SU-DHL-6 (cell line): Measurements from ENCODE around the gene TTN.

Experiments
- EZH2phosphoT487 ChIP-seq: fragments of 200-600 bp; sonication (generic), shearing (Covaris generic); conservative IDR thresholded peaks from 2 replicates; pipeline ENCODE4 v1.6.1; 2018; ENCODE audit warnings: mild to moderate bottlenecking, antibody characterized with exemption, low read length, moderate library complexity, mixed read lengths
- TF ChIP-seq, protein P1 (sequence below): fragments of 200-600 bp; sonication (generic); IDR thresholded peaks from one replicate; pipeline ENCODE4 v1.5.1; 2017; ENCODE audit warnings: antibody characterized with exemption, mild to moderate bottlenecking, low read length, moderate library complexity; ENCODE audit not compliant: insufficient read depth, poor library complexity, severe bottlenecking

DNA sequence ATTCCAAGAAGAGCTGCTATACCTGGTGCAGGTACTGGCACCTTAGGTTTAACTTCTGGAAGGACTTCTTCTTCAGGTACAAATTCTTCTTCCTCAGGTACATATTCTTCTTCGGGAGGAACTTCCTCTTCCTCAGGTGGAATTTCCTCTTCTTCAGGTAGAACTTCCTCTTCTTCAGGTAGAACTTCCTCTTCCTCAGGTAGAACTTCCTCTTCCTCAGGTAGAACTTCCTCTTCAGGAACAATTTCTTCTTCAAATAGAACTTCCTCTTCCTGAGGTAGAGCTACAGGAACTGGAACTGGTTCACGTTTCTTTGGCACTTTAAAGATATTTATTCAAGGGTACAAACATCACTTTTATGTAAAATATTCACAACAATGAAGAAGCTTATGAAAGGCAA, 129.6 kb downstream of the TTN start:
- TF ChIP-seq, protein P1, sequence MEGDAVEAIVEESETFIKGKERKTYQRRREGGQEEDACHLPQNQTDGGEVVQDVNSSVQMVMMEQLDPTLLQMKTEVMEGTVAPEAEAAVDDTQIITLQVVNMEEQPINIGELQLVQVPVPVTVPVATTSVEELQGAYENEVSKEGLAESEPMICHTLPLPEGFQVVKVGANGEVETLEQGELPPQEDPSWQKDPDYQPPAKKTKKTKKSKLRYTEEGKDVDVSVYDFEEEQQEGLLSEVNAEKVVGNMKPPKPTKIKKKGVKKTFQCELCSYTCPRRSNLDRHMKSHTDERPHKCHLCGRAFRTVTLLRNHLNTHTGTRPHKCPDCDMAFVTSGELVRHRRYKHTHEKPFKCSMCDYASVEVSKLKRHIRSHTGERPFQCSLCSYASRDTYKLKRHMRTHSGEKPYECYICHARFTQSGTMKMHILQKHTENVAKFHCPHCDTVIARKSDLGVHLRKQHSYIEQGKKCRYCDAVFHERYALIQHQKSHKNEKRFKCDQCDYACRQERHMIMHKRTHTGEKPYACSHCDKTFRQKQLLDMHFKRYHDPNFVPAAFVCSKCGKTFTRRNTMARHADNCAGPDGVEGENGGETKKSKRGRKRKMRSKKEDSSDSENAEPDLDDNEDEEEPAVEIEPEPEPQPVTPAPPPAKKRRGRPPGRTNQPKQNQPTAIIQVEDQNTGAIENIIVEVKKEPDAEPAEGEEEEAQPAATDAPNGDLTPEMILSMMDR, result no peak
- no peak for TF ChIP-seq EZH2phosphoT487
